Measurements from ENCODE around the gene MIGA2.
A peak's percentile ranks its signal among the peaks of the same experiment; 100 is the strongest.

The MIGA2 gene

DNA sequence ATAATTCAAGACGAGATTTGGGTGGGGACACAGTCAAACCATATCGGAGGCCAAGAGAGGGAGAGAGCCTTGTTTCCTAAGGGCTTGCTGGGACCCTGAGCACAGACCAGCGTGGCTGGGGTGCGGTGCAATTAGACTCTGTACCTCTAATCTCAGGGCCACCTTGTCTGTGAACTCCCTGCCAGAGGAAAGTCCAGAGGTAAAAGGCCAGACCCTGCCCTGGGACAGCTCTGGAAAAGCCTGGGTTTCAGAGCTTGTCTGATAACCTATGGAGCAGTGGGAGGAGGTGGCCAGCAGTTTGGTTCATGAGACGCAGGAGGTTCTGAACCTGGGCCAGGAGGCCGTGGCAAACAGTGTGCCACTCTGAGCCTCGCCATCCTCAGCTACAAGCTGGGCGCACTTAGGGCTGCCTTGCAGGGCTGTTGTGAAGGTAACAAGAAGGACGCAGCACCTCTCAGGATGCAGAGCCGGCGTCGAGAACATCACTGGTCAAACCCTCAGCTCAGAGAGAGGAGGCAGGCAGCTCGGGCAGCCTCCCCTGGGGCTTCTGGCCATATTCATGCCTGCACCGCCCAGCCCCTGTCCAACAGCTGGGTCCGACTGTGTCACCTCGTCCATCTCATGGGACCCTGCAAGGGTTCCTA lies 39.7 kb downstream of the MIGA2 start:
- no peak for DNase-seq

DNA sequence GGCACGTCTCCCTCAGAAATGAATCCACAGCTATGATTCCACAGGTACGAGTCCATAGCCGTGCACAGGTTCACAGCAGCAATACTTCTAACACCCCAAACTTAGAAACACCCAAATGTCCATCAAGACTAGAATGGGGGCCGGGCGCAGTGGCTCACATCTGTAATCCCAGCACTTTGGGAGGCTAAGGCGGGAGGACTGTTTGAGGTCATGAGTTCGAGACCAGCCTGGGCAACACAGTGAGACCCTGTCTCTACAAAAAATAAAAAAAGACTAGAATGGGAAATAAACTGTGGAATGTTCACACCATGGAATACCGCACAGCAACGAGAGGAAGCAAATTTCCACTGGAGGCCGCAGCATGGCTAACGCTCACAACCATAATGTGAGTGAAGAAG lies 40.2 kb downstream of the MIGA2 start:
- no peak for DNase-seq

DNA sequence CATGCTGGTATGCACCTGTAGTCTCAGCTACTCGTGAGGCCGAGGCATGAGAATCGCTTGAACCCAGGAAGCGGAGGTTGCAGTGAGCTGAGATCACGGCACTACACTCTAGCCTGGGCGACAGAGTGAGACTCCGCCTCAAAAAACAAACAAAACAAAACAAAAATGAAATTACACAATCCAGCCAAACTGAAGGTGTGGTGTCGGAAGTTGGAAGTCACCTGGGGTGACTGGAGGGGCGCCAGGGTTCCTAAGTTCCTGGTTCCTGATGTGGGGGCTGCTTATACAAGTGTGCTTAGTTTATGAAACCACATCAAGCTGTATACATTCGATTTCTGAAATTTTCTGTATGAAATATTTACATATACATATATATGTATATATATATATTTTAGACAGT lies 40.8 kb downstream of the MIGA2 start:
- DNase-seq = no peak

DNA sequence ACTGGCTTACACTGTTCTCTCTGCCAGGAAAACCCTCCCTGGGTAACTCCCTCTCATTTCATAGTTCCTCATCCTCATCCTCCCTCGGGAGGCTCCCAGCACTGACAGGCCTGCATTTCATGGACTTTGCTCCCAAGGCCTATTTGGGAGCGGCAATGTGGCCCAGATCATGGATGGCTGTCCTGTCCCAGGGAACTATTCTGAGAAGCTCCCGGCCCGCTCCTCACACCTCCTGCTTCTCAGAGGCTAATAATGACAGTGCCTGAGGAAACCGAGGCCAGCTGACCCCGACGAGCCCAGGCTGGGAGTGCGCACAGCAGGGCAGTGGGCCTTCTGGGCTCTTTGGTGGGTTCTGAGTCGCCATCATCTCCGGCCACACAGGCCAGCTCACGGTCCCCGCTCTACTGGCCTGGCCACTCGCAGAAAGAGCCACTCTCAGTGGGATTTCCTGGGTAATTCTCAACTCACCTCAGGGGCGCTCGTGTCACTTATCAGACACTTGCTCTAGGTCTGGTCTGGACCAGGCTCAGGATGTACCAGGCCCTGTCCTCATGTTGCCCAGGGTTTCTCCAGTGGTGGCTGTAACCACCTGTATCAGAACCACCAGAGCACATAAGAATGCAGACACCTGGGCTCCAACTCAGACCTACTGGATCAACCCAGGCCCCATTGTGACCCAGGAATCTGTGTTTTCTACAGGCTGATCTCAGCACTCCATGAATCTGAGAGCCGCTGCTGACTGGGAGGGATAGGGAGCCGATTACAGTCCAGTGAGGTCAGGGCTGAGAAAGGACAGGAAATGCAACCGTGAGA lies 42.5 kb downstream of the MIGA2 start:
- DNase-seq = no peak

DNA sequence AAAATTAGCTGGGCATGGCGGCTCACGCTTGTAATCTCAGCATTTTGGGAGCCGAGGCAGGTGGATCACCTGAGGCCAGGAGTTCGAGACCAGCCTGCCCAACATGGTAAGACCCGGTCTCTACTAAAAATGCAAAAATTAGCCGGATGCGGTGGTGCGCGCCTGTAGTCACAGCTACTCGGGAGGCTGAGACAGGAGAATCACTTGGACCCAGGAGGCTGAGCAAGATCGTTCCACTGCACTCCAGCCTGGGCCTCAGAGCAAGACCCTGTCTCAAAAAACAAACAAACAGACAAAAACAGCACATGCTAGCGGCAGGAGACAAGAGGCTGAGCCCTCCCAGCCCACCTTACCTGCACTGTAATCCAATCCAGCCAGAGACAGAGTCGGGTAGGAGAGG lies 43.4 kb downstream of the MIGA2 start:
- DNase-seq = no peak

DNA sequence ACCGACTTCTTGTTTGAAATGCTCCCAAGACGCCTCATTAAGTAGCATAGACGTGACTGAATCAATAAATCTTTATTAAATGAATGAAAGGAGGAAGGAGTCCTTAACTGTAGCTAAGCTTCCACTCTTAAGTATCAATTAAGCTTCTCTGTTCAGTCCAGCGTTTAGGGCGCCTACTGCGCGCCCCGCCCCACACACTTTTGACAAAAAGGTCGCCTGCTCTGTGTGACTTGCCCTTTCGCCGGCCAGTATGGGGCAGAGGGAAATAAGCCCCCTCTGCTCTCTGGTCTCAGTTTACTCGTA lies 43.8 kb downstream of the MIGA2 start:
- DNase-seq = no peak

DNA sequence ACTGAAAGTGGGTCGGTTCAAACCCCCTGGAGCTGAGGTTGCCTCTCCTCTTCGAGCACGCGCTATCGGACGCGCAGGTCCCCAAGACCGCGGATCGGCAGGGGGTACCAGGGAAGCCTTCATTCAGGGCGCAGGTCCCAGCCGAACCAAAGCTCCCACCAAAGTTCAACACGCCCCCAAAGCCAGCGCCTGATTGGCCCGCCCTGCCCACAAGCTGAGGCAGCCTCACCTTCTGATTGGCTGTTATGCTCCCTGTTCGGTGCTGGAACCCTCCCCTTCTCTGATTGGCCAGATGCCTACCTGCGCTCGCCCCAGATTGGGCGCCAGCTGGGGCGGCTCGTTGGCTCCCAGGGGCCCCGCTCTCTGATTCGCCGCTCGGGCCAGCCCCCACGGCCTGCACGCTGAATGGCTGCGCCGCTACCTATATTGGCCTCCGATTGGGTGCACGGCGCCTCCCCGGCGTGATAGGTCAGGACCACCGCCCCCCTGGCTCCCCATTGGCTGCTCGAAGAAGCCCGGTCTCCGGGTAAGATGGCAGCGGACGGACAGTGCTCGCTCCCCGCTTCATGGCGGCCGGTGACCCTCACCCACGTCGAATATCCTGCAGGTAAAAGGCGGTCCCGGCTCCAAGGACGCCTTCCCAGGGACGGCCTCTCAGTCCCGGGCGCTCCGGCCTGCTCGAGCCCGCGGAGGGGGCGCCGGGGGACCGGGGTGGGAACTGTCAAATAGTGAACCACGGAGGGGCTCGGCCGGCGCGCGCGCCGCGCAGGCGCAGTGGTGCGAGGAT lies 44.4 kb downstream of the MIGA2 start, which contains the start of gene DOLPP1:
Gene DOLPP1 (plus strand): TSS at position 511 of the 787 bp plus-strand sequence. CDS start 21 bp downstream, at position 532.
- peak; percentile 98 to 99 for DNase-seq

DNA sequence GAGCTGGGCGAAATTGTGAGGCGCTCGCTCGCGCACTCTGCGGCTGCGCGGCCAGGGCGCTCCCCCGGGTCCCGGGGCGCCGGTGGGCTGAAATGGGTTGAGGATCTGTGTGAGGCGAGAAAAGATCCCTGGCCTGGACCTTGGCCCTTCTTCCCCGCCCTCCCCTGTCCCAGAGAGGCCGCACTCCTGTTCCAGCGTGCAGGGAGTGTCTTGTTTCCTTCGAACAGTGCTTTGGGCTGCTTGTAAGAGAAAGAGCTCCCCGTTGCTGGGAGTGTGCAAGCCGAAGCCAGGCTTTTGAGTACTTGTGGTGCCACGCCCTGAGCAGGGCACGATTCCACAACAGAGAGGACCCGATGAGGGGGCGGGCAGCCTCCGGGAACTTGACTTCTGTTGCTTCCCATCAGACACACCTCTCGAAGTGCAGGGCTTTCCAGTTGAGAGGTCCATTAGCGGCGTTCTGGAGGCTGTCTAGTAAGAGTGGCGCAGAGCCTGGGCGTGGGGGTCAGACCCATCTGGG lies 45.0 kb downstream of the MIGA2 start:
- no peak for DNase-seq

DNA sequence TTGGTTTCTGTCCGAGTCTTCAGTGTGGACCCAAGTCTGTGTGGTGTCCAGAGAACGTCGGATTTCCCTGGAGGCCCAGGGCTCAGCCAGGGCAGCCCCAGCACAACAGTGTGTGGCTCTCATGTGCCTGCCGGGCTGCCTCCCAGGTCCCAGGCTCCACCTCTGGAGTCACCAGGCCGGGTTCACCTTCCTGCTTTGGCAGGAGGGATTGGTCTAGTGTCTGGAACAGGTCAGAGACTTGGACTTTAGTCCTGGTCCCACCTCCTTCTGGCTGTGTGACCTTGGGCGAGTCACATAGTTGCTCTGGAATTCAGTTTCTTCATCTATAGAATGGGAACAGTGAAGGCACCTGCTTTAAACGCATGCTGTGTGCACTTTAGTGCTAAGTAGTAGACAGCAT lies 47.7 kb downstream of the MIGA2 start:
- no peak for DNase-seq

DNA sequence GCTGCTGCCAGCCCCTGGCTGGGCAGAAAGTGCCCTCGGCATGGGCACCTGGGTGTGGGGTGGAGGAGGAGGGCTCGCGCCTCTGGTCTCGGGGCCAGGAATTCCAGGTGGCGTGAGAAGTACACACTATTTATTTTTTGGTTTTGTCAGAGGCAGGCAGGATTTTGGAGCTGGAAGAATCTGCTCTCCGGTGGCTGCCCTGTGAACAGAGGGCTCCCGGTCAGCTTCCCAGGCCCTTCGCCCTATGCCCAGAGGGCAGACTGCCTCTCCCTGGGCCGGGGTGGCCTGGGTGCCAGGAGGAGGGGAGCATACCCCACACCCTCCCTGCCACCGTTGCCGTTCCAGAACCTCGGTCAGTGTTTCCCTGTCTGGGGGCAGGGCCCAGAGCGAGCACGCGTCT lies 52.8 kb downstream of the MIGA2 start:
- no peak for DNase-seq

DNA sequence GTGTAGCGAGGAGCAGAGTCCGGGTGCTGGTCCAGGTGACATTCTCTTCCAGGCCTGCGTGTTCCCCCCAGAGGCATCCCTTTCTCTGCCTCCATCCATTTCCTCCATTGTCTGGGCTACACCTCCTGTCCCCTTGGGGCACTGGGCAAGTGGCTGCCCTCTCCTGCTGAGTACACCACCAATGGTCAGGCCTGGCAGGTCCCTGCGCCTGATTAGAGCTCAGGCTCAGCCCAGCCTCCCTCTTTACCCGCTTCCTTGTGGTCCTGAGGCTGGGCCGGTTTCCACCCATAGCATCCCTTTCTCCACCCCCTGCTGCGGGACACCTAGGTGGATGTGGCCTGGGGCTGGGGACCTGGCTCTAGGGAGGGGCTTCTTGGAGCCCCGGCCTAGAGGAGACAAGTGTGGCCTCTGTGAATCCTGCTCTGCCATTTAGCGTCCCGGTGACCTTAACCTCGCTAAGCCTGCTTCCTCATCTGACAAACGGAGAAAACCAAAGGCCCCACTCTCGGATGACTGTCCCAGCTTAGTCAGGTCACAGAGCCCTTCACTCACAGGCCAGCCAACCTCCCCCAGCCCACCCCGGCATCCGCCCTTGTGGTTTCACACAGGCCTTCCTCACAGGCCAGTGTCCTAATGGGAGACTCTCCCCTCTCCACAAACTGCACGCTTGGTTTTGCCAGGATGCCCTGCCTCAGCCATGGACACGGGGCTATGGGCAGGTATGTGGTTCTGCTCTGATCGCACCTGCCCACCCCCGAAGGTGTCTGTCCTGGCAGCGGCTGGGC lies 57.4 kb downstream of the MIGA2 start:
- no peak for DNase-seq

DNA sequence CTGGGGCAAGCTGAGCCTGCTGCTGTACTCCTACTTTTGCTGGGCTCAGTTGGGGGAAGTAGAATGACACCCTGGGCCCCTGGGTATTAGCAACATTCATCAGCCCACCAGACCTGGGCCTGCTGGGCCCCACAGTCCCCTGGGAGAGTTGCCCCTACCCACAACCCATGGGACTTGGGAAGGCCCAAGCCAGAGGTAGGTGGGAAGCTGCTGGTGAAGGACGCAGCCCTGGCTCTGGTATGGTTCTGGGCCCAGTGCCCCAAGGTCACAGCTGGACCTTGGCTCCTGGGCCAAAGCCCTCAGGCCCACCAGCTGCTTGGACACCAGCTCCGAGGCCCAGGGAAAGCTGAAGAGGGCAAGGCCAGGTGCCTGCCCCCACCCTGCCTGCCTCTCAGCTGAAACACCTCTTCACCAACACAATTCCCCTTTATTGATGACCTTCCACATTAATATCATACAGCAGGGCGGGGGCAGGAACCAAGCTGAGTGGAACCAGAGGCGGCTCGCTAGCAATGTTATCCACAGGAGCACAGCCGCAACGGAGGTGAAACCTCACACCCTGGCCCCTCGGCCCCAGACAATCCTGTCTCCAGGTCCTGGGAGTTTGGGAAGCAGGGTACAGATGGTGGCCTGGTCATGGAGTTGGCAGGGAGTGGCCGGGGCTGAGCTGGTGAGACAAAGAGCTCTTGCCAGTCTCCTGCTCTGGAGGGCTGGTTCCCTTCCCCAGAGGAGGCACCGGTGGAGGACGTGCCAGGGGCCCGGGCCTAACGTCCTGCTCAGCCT lies 58.2 kb downstream of the MIGA2 start:
- DNase-seq = no peak

DNA sequence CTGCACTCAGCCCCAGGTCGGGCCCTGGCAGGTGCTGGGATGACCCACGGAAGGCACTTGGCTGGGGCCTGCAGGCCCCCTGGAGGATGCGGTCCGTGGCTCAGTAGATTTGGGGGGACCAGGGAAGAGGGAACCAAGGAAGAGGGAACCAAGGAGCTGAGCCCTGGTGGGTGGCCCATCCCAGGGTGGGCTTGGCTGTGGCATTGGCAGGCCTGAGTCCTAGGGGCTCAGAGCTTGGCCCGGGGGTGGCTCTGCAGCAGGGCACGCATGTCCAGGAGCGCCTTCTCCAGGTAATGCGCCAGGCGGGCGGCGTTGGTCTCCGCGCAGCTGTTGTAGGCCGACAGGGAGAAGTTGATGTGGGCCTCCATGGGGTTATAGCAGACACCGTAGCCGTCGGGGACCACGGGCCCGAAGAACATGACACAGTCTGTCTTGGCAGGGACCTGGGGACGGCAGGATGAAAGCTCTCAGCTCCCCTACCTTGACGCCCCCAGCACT lies 58.8 kb downstream of the MIGA2 start:
- no peak for DNase-seq

DNA sequence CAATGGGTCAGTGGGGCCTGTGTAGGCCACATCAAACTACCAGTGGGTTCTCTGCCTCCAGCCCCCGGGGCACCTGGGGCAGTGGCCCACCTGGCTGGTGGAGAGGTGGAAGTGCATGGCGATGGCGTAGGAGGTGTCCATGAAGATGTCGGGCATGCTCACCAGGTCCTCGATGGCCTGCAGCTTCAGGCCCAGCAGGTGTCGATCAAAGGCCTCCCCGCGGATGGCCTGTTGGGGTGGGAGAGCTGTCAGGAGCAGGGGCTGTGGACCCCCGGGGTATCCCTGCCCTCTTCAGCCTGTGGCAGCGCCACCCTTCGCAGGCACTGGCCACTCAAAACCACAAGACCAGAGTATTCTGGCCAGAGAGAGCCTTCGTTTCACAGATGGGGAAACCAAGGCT lies 59.5 kb downstream of the MIGA2 start:
- no peak for DNase-seq

DNA sequence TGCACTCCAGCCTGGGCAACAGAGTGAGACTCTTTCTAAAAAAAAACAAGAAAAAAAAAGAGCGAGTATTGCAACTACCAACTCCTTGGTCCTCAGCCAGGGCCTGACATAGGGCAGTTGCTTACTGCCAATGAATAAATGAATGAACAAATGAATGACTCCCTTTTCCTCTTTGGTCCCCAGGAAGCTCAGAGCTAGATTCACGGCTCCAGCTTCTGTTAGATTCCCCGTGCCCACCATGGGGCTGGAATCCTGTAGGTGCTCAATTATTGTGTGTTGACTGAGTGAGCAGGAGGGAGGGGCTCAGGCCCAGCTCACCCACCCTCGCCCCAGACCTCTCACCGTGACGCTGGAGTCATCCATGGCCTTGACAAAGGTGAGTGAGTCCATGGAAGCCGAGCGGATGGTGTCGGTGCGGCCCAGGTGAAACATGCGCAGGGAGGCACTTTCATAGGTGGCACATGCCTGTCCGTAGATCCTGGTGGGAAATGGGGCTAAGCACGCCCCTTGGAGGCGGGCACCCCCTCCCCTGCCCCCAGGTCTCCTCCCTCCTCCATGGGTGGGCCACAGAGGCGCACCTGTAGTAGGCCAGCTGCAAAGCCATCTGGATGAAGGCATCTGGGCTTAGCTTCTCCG lies 61.4 kb downstream of the MIGA2 start:
- no peak for DNase-seq

DNA sequence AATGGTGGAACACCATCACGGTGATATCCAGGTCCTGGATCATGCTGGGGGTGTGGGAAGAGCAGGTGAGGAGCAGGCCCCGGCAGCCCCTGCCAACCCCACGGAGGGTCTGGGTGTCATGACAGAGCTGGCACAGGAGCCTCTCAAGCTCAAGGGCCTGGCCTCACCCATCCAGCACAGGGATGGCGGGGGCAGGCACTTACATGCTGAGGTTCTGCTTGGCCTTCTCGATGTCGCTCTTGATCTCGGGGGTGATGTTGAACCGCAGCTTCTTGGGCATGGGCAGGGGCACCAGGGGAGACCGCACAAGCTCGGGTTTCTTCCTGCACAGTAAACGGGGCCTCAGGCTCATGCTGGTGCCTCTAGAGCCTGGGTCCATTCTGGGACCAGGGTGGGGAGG lies 61.9 kb downstream of the MIGA2 start:
- no peak for DNase-seq

DNA sequence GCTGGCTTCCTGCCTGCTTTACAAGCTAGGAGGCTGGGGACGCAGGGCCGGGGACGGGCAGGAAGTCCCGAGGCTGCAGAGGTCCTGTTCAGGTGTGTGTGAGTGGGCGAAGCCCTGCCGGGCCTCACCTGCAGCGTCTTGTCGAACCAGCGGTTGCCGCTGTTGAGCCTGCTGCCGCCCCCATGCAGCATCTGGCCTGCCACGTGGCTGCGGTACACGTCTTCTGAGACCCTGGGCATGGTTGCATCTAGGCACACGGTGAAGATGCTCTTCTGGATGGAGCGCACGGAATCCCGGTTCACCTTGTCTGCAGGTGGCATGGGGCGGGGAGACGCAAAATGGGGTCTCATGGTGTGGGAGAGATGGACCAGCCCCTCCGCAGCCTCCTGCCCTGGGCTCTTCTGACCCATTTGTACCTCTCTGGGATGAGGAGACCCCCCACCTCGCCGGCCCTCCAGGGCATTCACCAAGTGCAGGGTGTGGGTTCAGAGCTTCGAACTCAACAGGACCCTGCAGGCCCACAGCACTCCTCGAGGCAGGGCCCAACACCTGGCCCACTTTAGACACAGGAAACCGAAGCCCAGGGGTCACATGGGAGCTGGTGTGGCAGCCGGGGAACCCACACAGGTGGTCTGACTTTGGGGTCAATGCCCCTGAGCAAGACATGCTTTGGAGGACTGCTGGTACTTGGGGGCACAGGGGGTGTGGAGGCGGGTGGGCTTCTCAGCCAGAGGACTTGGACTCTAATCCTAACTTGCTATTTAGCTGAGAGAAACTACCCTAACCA lies 64.2 kb downstream of the MIGA2 start:
- DNase-seq = no peak

DNA sequence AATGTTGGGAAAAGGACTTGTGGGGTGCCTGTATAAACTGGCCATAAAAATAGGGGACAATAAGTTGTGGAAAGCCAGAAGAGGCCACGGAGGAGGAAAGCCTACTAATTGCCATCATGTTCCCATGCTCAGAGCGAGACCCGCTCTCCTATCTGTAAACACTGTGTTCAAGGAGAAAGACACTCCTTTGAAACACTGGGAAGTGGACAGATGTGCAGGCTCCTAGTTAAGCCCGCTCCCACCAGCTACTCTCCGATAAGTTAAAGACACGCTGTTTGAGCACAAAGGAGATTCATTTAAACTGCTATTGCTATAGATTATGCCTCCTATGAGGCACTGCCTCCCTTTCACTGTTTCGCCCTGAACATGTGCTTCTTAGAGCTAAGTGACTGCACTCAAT lies 64.9 kb downstream of the MIGA2 start:
- no peak for DNase-seq

DNA sequence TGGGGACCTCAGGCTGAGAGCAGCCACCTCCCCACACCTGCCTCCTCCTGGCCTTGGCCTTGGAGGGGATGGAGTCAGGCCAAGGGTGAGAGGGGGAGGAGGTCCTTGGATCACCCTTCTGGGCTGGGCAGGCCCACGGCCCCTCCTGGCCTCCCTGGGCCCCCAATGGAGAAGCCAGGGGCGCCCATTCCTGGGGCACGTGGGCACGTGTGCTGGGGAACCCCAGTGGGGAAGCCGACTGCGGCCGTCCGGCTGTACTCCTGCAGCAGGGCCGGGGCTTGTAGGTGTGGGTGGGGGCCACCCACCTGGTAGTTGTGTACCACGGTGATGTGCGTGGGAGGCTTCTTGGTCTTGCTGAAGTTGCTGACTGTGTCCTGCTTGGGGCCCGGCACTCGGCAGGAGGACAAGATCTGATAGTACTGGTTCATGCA lies 65.7 kb downstream of the MIGA2 start:
- no peak for DNase-seq

DNA sequence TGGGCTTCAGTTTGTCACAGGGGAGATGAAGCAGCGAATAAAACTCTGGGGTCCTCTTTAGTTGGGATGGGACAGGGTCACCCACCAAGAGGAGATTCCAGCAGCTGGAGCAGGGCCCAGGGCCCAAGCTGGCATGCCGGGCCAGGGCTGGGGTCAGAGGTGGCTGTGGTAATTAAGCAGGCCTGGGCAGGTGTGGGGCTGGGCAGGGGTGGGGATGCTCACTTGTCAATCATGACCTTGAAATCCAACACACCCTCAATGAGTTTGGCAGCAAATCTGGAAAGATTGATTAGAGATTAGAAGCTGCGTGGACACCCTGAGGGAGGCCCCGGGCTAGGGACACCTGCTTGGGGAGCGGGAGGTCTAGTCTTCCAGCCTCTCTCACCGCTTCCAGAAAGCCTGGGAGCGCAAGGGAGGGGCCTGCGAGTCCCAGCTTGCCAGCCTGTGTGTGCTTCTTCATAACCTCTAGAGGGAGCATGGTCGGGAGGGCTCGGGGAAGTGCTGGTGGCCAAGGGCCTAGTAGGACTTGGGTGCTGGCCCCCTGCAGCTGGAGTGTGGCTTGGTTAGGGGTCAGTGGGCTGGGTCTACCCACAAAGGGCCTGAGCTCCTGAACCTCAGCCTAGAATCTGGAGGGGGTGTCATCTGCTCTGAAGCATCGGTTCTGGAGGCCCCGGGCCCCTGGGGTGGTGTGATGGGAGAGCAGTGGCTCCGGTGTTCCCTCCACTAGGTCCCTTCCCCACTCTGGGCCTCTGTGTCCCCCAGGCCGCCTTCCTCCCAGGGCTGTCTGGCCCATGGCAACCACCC lies 66.6 kb downstream of the MIGA2 start:
- no peak for DNase-seq

Measured in stimulated activated CD4-positive, alpha-beta T cell treated with anti-CD3 and anti-CD28 coated beads, Interleukin-4, amount 100 ng/mL, for 4 hours (primary cell).